ENCODE measurements around the gene ARHGAP26.
A peak's percentile ranks its signal among the peaks of the same experiment; 100 is the strongest.

GRCh38 chr5:143174714-143175398, 404.7 kb downstream of the ARHGAP26 start:
- TF ChIP-seq CTCF (conservative IDR thresholded peaks at IDR 0.05; ENCODE audit: low read depth, low read length) = no peak
- no peak for TF ChIP-seq RAD21 (IDR thresholded peaks at IDR 0.05; ENCODE audit: low read length)
- TF ChIP-seq RFX5 (IDR thresholded peaks at IDR 0.05; ENCODE audit: low read depth, low read length) = no peak
- no peak for TF ChIP-seq USF2 (IDR thresholded peaks at IDR 0.05; ENCODE audit: low read depth, low read length)
- TF ChIP-seq POLR2A (IDR thresholded peaks at IDR 0.05; ENCODE audit: low read depth, low read length) = no peak
- TF ChIP-seq MXI1 (IDR thresholded peaks at IDR 0.05; ENCODE audit: borderline replicate concordance, low read depth, low read length) = no peak
- no peak for TF ChIP-seq SMC3 (IDR thresholded peaks at IDR 0.05; ENCODE audit: low read depth, low read length)
- no peak for TF ChIP-seq MAZ (IDR thresholded peaks at IDR 0.05; ENCODE audit: borderline replicate concordance, low read depth, low read length)
- no peak for TF ChIP-seq FOS (IDR thresholded peaks at IDR 0.05; ENCODE audit: low read depth, low read length)
- TF ChIP-seq NFE2L2 (IDR thresholded peaks at IDR 0.05; ENCODE audit: low read depth, low read length) = no peak
- no peak for TF ChIP-seq CEBPB (IDR thresholded peaks at IDR 0.05; ENCODE audit: low read depth, low read length)
- TF ChIP-seq MAFK (IDR thresholded peaks at IDR 0.05; ENCODE audit: low read depth, low read length) = 0 out of 2 replicates have a peak, but pooled peaks have one; percentile 4
